NOMO-1 treated with DMSO at 0.1 percent for 48 hours (cell line): Measurements from ENCODE around the gene DRAP1.

Source experiments
- DNase-seq: peaks from one replicate; lab custom pipeline; 2025; ENCODE audit not compliant: unreplicated experiment; lab: John Stamatoyannopoulos, UW

DRAP1 gene, protein sequence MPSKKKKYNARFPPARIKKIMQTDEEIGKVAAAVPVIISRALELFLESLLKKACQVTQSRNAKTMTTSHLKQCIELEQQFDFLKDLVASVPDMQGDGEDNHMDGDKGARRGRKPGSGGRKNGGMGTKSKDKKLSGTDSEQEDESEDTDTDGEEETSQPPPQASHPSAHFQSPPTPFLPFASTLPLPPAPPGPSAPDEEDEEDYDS

GRCh38 chr11:65919141-65919572 lies at the start of gene DRAP1:
TSS of gene DRAP1 (plus strand) at chr11:65919426. CDS start at chr11:65919502, 76 bp downstream.
- DNase-seq: peak; percentile 99

- DNase-seq: no peak
Observed at GRCh38 chr11:65869643-65870306, 49.5 kb upstream of the DRAP1 start.

GRCh38 chr11:65870307-65870658 lies 48.9 kb upstream of the DRAP1 start:
- DNase-seq: no peak

GRCh38 chr11:65870706-65871681 lies 48.2 kb upstream of the DRAP1 start:
- no peak for DNase-seq

- DNase-seq: no peak
Observed at GRCh38 chr11:65871811-65872548, 47.2 kb upstream of the DRAP1 start.

- DNase-seq: no peak
Observed at GRCh38 chr11:65872586-65873317, 46.5 kb upstream of the DRAP1 start, which contains the start of gene EFEMP2. TSS of gene EFEMP2 (minus strand) at chr11:65872800. CDS start at chr11:65872354, 446 bp downstream.

DNA sequence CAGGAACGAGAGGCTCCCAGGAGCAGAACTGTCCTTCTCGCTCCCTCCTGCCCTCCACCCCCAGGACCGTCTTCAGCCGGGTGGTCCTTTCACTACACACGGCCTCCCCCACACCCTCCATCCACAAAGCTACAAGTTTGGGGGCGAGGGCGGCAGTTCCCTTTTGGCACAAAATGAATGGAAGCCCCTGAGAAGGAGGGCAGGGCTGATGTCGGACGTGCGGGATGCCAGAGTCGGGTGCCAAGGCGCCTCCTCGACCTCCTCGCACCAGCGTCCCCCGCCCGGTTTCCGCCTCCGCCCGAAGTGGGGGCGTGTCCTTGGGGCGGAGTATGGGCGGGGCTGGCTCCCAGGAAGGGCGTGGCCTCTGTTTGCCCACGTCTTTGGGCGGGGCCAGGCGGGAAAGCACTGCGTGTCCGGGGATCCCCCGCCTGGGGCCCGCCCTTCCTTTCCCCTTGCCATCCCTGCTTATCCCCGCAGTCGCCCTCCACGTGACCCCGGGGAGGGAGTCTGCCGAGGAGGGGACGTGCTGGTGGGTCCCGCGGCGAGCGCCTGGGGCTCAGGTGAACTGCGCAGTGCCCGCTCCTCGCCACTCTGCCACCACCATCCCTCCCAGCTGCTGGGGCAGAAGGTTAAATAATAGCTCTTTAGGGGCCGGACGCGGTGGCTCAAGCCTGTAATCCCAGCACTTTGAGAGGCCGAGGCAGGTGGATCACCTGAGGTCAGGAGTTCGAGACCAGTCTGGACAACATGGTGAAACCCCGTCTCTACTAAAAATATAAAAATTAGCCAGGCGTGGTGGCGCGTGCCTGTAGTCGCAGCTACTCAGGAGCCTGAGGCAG lies 45.7 kb upstream of the DRAP1 start:
- DNase-seq: peak; percentile 83

DNA sequence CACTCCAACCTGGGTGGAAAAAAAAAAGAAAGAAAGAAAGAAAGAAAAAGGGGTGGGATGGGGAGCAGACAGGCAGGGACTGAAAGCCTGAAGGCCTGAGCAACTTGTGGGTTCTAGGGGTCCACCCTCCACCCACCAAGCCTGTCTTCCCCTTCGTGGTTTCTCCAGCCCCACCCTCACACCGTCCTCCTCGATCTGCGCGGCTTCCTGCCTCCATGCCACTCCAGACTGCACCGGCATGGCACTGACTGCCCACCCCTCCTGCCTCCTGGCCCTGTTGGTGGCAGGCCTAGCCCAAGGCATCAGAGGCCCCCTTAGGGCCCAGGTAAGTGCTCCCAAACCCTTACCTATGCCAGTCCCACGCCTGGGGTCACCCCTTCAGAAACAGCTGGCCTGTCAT lies 39.6 kb upstream of the DRAP1 start, which contains the start of gene CTSW:
TSS of gene CTSW (plus strand) at position 221 of the 400 bp plus-strand sequence. CDS start at position 239, 18 bp downstream.
- no peak for DNase-seq

DNA sequence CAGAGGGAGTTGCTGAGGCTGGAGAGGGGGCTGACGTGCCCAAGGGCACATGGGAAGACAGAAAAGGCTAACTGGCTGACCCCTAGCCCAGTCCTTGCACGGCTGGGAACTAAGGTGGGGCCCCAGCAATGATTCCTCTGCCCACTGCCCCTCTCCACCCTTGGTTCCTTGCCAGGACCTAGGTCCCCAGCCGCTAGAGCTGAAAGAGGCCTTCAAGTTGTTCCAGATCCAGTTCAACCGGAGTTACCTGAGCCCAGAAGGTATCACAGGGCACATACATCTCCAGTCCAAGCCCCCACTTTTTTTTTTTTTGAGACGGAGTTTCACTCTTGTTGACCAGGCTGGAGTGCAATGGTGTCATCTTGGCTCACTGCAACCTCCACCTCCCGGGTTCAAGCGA lies 39.2 kb upstream of the DRAP1 start:
- no peak for DNase-seq

- no peak for DNase-seq
Observed at GRCh38 chr11:65880844-65881421, 38.3 kb upstream of the DRAP1 start.

- DNase-seq: no peak
Observed at GRCh38 chr11:65882120-65883057, 36.8 kb upstream of the DRAP1 start.

DNA sequence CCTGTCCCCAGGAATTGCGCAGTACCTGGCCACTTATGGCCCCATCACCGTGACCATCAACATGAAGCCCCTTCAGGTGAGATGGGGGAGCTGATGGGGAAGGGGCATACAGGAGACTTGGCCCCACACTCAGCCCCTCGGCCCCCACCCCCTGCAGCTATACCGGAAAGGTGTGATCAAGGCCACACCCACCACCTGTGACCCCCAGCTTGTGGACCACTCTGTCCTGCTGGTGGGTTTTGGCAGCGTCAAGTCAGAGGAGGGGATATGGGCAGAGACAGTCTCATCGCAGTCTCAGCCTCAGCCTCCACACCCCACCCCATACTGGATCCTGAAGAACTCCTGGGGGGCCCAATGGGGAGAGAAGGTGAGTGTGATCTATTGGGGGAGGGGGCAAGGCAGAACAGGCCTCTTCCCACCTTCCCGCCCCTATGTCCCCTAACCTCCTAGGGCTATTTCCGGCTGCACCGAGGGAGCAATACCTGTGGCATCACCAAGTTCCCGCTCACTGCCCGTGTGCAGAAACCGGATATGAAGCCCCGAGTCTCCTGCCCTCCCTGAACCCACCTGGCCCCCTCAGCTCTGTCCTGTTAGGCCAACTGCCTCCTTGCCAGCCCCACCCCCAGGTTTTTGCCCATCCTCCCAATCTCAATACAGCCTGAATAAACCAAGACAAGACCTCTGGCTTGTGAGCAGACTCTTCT lies 36.0 kb upstream of the DRAP1 start:
- no peak for DNase-seq

DNA sequence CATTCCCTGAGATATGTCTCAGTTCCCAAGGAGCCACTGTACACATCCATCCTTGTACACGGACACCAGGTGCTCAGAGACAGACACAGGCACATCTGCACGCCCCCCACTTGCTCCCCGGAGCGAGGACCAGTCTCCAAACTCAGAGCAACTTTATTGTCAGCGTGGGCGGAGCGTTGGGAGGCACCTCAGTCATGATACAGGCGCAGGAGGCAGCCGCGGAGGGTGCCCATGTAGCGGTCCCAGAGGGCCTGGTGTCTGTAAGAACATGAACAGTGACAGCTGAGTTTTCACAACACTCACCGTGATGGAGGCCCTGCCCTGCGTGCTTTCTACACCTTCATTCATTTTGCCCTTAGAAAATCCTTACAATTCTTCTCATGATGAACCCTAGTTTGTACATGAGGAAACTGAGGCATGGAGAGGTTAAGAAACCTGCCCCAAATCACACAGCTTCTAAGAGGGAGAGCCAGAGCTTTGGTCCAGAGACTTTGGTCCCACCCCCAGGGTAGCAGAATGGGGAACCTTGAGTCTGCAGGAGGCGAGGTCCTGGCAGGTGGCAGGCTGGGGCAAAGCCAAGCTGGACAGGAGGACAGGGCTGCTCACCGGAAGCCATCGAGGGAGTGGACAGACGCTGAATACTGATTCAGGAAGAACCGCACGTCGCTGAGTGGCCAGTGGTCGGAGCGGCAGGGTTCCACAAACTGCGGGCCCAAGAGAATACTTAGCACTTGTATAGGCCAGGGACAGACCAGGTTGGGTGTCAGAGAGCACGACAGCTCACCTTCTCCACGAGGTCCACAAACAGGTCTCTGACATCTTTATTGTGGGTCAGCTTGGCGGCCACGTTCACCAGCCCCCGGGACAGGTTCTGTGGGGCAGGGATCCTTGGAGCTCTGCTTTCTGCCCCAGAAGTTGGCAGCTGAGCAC lies 35.2 kb upstream of the DRAP1 start:
- DNase-seq: no peak

GRCh38 chr11:65884716-65885092 lies 34.5 kb upstream of the DRAP1 start:
- DNase-seq: peak; percentile 58

GRCh38 chr11:65885231-65885630 lies 34.0 kb upstream of the DRAP1 start:
- DNase-seq: no peak
